ENCODE measurements around the gene MIEF2. TPM values are rescaled to one million over a fixed set of nuclear protein-coding genes. Genes with fewer than 3 reads are reported as not detected.
A peak's percentile ranks its signal among the peaks of the same experiment; 100 is the strongest.

The MIEF2 gene
- total RNA-seq, 4 donors from 2014 or later = 19.3 to 45.2 (median 34.3) TPM

DNA sequence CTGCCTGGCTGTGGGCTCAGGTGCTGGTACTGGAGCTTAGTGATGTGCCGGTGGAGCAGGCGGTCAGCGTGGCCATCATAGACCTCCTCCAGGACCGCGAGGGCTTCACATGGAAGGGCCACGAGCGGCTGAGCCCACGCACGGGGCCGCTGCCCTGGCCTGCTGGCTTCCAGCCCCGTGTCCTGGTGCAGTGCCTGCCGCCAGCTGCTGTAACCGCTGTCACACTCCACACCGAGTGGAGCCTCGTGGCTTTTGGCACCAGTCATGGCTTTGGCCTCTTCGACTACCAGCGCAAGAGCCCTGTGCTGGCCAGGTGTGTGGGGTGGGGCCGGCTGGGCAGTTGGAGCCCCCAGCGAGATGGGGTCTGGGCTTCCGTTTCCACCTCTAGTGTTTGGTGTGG is 23.0 kb upstream of the MIEF2 start:
- Histone ChIP-seq H3K4me1 (no peaks in the 10 kb centered on the region), H3K27ac (no peak overlapping the region), H3K27me3 (no peaks in the 10 kb centered on the region), H3K4me3 (no peak overlapping the region), H3K9me3 (no peaks in the 10 kb centered on the region), H3K36me3 (peaks cover 0 to 12% of the 10 kb centered on the region in 2 donors)
- intact Hi-C loops (cut with DNase I; ENCODE audit: low total_unique reads) (no loop called here), in situ Hi-C loops (cut with MboI; ENCODE audit: low sequenced_read_pairs in 4 of 4) (no loop called here)
- TF ChIP-seq POLR2A (IDR thresholded peaks at IDR 0.05) (no peak), CTCF (IDR thresholded peaks at IDR 0.05 in 4 of 5, conservative IDR thresholded peaks at IDR 0.05 in 1 of 5) (no peak)
- ATAC-seq (no peak), DNase-seq (no peak)

- no peaks in the 10 kb centered on the region for H3K9me3 ChIP-seq
- DNase-seq (no peak), ATAC-seq (no peak)
- H3K27me3 ChIP-seq = no peaks in the 10 kb centered on the region
- in situ Hi-C loops (cut with MboI; ENCODE audit: low sequenced_read_pairs in 4 of 4) (no loop called here), intact Hi-C loops (cut with DNase I; ENCODE audit: low total_unique reads) (no loop called here)
- no peak for TF ChIP-seq POLR2A (IDR thresholded peaks at IDR 0.05)
- TF ChIP-seq CTCF (IDR thresholded peaks at IDR 0.05 in 4 of 5, conservative IDR thresholded peaks at IDR 0.05 in 1 of 5) = no peak
- H3K27ac ChIP-seq = no peak overlapping the region
- H3K36me3 ChIP-seq = peaks cover 0 to 13% of the 10 kb centered on the region in 2 donors
- no peak overlapping the region for H3K4me3 ChIP-seq
- H3K4me1 ChIP-seq = no peaks in the 10 kb centered on the region
These were observed 22.2 kb upstream of the MIEF2 start for GRCh38 chr17:18238299-18238698.

DNA sequence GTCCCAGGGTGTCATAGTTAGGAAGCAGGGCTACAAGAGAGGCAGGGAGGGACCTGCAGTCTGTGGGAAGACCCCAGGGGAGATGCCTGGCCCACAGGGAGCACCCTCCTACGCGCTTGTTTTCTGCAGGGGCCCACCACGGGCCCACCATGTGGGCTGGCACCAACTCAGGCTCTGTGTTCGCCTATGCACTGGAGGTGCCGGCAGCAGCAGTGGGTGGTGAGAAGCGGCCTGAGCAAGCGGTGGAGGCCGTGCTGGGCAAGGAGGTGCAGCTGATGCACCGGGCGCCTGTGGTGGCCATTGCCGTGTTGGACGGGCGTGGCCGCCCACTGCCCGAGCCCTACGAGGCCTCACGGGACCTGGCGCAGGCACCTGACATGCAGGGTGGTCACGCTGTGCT is 20.0 kb upstream of the MIEF2 start:
- in situ Hi-C loops (cut with MboI; ENCODE audit: low sequenced_read_pairs in 4 of 4) = no loop called here
- Histone ChIP-seq H3K4me3 (no peak overlapping the region), H3K4me1 (no peaks in the 10 kb centered on the region), H3K27ac (no peak overlapping the region), H3K27me3 (no peaks in the 10 kb centered on the region), H3K36me3 (peaks cover 0 to 26% of the 10 kb centered on the region in 2 donors), H3K9me3 (no peaks in the 10 kb centered on the region)
- ATAC-seq (no peak), DNase-seq (no peak)
- intact Hi-C loops (cut with DNase I; ENCODE audit: low total_unique reads) = no loop called here
- TF ChIP-seq CTCF (IDR thresholded peaks at IDR 0.05 in 4 of 5, conservative IDR thresholded peaks at IDR 0.05 in 1 of 5) (no peak), POLR2A (IDR thresholded peaks at IDR 0.05) (no peak)

DNA sequence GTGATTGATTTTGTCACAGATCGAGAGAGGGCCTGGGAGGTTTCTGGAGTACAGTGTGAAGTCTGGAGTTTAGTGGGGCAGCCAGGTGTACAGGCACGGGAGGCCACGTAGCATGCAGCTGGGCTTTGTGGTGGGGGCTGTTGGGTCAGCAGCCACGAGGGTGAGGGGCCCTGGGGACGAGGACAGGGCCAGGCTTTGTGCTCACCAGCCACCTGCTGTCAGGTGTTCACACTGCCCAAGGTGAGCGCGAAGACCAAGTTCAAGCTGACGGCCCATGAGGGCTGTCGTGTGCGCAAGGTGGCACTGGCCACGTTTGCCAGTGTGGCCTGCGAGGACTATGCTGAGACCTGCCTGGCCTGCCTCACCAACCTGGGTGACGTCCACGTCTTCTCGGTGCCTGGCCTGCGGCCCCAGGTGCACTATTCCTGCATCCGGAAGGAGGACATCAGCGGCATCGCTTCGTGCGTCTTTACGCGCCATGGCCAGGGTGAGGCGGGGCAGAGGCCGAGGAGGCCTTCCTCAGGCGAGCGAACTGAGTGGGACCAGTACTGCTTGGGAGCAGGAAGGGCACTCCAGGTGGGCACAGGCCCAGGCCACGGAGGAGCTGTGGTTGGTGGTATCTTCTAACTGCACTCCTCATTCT is 19.1 kb upstream of the MIEF2 start:
- in situ Hi-C loops (cut with MboI; ENCODE audit: low sequenced_read_pairs in 4 of 4) = no loop called here

More for the DNA sequence above, 19.1 kb upstream of the MIEF2 start:
- intact Hi-C loops (cut with DNase I; ENCODE audit: low total_unique reads) = no loop called here
- Histone ChIP-seq H3K9me3 (no peaks in the 10 kb centered on the region), H3K4me3 (no peak overlapping the region), H3K36me3 (peaks cover 0 to 35% of the 10 kb centered on the region in 2 donors), H3K4me1 (no peaks in the 10 kb centered on the region), H3K27me3 (no peaks in the 10 kb centered on the region), H3K27ac (no peak overlapping the region)
- peak in 1 of 2 donors; percentile 12 for ATAC-seq
- no peak for DNase-seq
- no peak for TF ChIP-seq CTCF (IDR thresholded peaks at IDR 0.05 in 4 of 5, conservative IDR thresholded peaks at IDR 0.05 in 1 of 5)
- TF ChIP-seq POLR2A (IDR thresholded peaks at IDR 0.05) = no peak

All from gastrocnemius medialis (tissue), 4 donors.